HepG2 (cell line): ENCODE measurements around the gene TMEM39B. TPM values are rescaled to one million over a fixed set of nuclear protein-coding genes. Genes with fewer than 3 reads are reported as not detected.

Source experiments
- ATAC-seq: fragments of 200-7000 bp; cut with Tn5 transposase; 3 replicates; pipeline ENCODE4 v1.9.1; 2020; ENCODE audit warnings: mild to moderate bottlenecking, moderate library complexity
- BruUV-seq: library from RNA; stranded (reverse); fragments of 400-500 nt; replicated peaks from 2 replicates; lab custom pipeline; 2021; lab: Mats Ljungman, UMichigan
- CTCF ChIA-PET: fragments of 300-600 bp; formaldehyde crosslinking; extraction: SDS; loops from one replicate; lab custom pipeline; 2021; ENCODE audit warnings: low total read pairs, inconsistent platforms, low intra/inter-chr PET ratio; lab: Yijun Ruan, JAX
- POLR2A ChIA-PET: fragments of 350-600 bp; sonication (Branson Sonifier 250); formaldehyde crosslinking; loops from one replicate; lab custom pipeline; 2020; ENCODE audit warnings: antibody characterized with exemption, inconsistent platforms; lab: Yijun Ruan, JAX
- DNase-seq: peaks from one replicate; pipeline ENCODE4 v3.0.0-alpha.2; 2015; ENCODE audit warnings: low spot score
- FAIRE-seq: peaks from 3 replicates; lab custom pipeline; 2011; peaks lifted over from hg19 to GRCh38; lab: Jason Lieb, UNC
- H2AFZ ChIP-seq: one replicate; pipeline ENCODE4 v1.6.1; 2011; ENCODE audit warnings: low read length, inconsistent platforms
- H3K27ac ChIP-seq: fragments of 300-600 bp; 3 replicates; pipeline ENCODE4 v1.8.0; 2011; ENCODE audit warnings: mixed run types, mild to moderate bottlenecking, mixed read lengths, low read length, inconsistent platforms; ENCODE audit not compliant: insufficient read depth; ENCODE audit errors: extremely low read length
- H3K27me3 ChIP-seq, 2 experiments: fragments of 200-600 bp in 1 of 2; 2 replicates in 1 of 2; 3 replicates in 1 of 2; pipeline versions ENCODE4 v1.6.0 to v1.8.0; 2011; ENCODE audit warnings: low read length in 2 of 2, mild to moderate bottlenecking in 2 of 2, moderate library complexity in 2 of 2, inconsistent platforms in 1 of 2; ENCODE audit not compliant: insufficient read depth in 2 of 2, control insufficient read depth in 1 of 2
- H3K36me3 ChIP-seq, 2 experiments: fragments of 200-600 bp in 1 of 2; replicated peaks in 1 of 2; 2 replicates in 1 of 2; 3 replicates in 1 of 2; pipeline versions ENCODE4 v1.5.1 to v1.8.0; 2011; ENCODE audit warnings: low read length in 2 of 2, inconsistent platforms in 1 of 2; ENCODE audit not compliant: insufficient read depth in 2 of 2, control insufficient read depth in 1 of 2
- H3K4me1 ChIP-seq: 2 replicates; pipeline ENCODE4 v1.5.1; 2012; ENCODE audit warnings: low read length, inconsistent platforms; ENCODE audit not compliant: insufficient read depth
- H3K4me2 ChIP-seq: 2 replicates; pipeline ENCODE4 v1.6.0; 2011; ENCODE audit warnings: low read depth, low read length, inconsistent platforms
- H3K4me3 ChIP-seq, 3 experiments: fragments of 200-600 bp in 1 of 3; sonication (generic), shearing (Covaris generic) in 1 of 3; replicated peaks in 1 of 3; 2 replicates each; pipeline ENCODE4 v1.5.1; 2011 to 2016; ENCODE audit warnings: low read length in 3 of 3, inconsistent platforms in 2 of 3, low read depth in 2 of 3, mild to moderate bottlenecking in 2 of 3, control low read depth in 1 of 3, mixed read lengths in 1 of 3; ENCODE audit not compliant: insufficient read depth in 1 of 3
- H3K79me2 ChIP-seq: one replicate; pipeline ENCODE4 v1.6.1; 2011; ENCODE audit warnings: low read length, inconsistent platforms; ENCODE audit not compliant: insufficient read depth
- H3K9ac ChIP-seq: 2 replicates; pipeline ENCODE4 v1.6.0; 2011; ENCODE audit warnings: mild to moderate bottlenecking, low read depth, low read length, inconsistent platforms; ENCODE audit not compliant: insufficient read depth
- H3K9me3 ChIP-seq: 2 replicates; pipeline ENCODE4 v1.5.1; 2012; ENCODE audit warnings: mild to moderate bottlenecking, low read length
- H4K20me1 ChIP-seq: 2 replicates; pipeline ENCODE4 v1.6.0; 2011; ENCODE audit warnings: inconsistent platforms, mild to moderate bottlenecking, low read length, moderate library complexity; ENCODE audit not compliant: insufficient read depth
- HOXA5 ChIP-seq: sonication (generic); formaldehyde crosslinking; IDR thresholded peaks from 2 replicates; pipeline ENCODE4 v1.4.0; 2020; ENCODE audit warnings: missing genetic modification reagents
- RBAK ChIP-seq: sonication (generic); formaldehyde crosslinking; IDR thresholded peaks from 2 replicates; pipeline ENCODE4 v1.5.1; 2020; ENCODE audit warnings: mild to moderate bottlenecking, missing genetic modification reagents
- REXO4 ChIP-seq: sonication (generic); formaldehyde crosslinking; IDR thresholded peaks from 2 replicates; pipeline ENCODE4 v1.8.0; 2022; ENCODE audit warnings: missing genetic modification reagents, mild to moderate bottlenecking, borderline replicate concordance
- SNAPC4 ChIP-seq: sonication (generic); formaldehyde crosslinking; IDR thresholded peaks from 2 replicates; pipeline ENCODE4 v1.4.0; 2020; ENCODE audit warnings: mild to moderate bottlenecking, missing genetic modification reagents
- TCF7L2 ChIP-seq: IDR thresholded peaks from 2 replicates; pipeline ENCODE4 v1.6.1; 2011; ENCODE audit warnings: mild to moderate bottlenecking, low read depth, low read length, moderate library complexity
- WIZ ChIP-seq: sonication (generic); formaldehyde crosslinking; IDR thresholded peaks from 2 replicates; pipeline ENCODE4 v1.5.1; 2020; ENCODE audit warnings: mild to moderate bottlenecking, missing genetic modification reagents
- ZFP62 ChIP-seq: sonication (generic); formaldehyde crosslinking; IDR thresholded peaks from 2 replicates; pipeline ENCODE4 v1.4.0; 2020; ENCODE audit warnings: missing genetic modification reagents
- ZHX2 ChIP-seq, 2 experiments: sonication (generic) in 1 of 2; formaldehyde crosslinking in 1 of 2; IDR thresholded peaks; 2 replicates each; pipeline versions ENCODE4 v1.6.1 to v1.9.0; 2014 to 2022; ENCODE audit warnings: antibody characterized with exemption in 1 of 2, borderline replicate concordance in 1 of 2, inconsistent platforms in 1 of 2, low read depth in 1 of 2, missing genetic modification reagents in 1 of 2
- ZNF207 ChIP-seq: fragments of 450-650 bp; IDR thresholded peaks from 2 replicates; pipeline ENCODE4 v1.6.1; 2016; ENCODE audit warnings: antibody characterized with exemption, borderline replicate concordance
- ZNF331 ChIP-seq: sonication (generic); formaldehyde crosslinking; IDR thresholded peaks from 2 replicates; pipeline ENCODE4 v1.4.0; 2020; ENCODE audit warnings: missing genetic modification reagents
- ZNF580 ChIP-seq: IDR thresholded peaks from 2 replicates; pipeline ENCODE4 v1.6.1; 2016; ENCODE audit warnings: low read depth, borderline replicate concordance
- ZNF616 ChIP-seq: sonication (generic); formaldehyde crosslinking; IDR thresholded peaks from 2 replicates; pipeline ENCODE4 v1.5.0; 2020; ENCODE audit warnings: low read depth, mild to moderate bottlenecking, missing genetic modification reagents
- ZNF737 ChIP-seq: sonication (generic); formaldehyde crosslinking; IDR thresholded peaks from 2 replicates; pipeline ENCODE4 v1.5.0; 2020; ENCODE audit warnings: missing genetic modification reagents, mild to moderate bottlenecking, borderline replicate concordance
- WGBS: methylation state at CpG from one replicate; pipeline ENCODE4 v1.1.6; 2017; ENCODE audit warnings: low lambda C conversion rate; 5-methylcytosine and 5-hydroxymethylcytosine counted together
- in situ Hi-C: cut with HindIII; loops from 2 replicates; pipeline ENCODE4 v1.10.0; 2017; ENCODE audit warnings: low pct_unique_long_range_greater_than_20kb; ENCODE audit not compliant: extremely low pct_ligation_motif_present
- intact Hi-C: fragments of 100-400 bp; cut with micrococcal nuclease; formaldehyde crosslinking; loops from one replicate; pipeline ENCODE4 v1.10.0; 2022; ENCODE audit not compliant: unreplicated experiment
- polyA plus RNA-seq, 8 experiments: library from polyadenylated mRNA; depleted of rRNA in 3 of 8; stranded (reverse) in 7 of 8; unstranded in 1 of 8; fragments of >200 nt; fragmentation: Illumina TruSeq in 4 of 8; extraction: Trizol in 4 of 8; gene quantifications; 2 replicates each; pipeline versions ENCODE4 v1.2.1 to v1.2.3, GENCODE V29; 2011 to 2016; ENCODE audit warnings: low read depth in 4 of 8, missing spikeins in 1 of 8, mixed read lengths in 1 of 8; ENCODE audit not compliant: insufficient read depth in 1 of 8
- total RNA-seq, 5 experiments: library from RNA; depleted of rRNA; stranded (reverse); fragments of >200 nt; fragmentation: Illumina TruSeq; extraction: Trizol; gene quantifications; 2 replicates each; pipeline ENCODE4 v1.2.3, GENCODE V29; 2016; ENCODE audit warnings: low read depth in 1 of 5

TMEM39B gene
- total and polyA plus RNA-seq, 2 of the 13 experiments (the other 11 are each of a cell fraction or from before 2014, with no cell fraction given), result 4.9 to 10.4 TPM

GRCh38 chr1:32151319-32151787, 78.6 kb downstream of the TMEM39B start:
- H3K27me3 ChIP-seq, result no peaks in the 10 kb centered on the region
- FAIRE-seq (no peak), DNase-seq (no peak), ATAC-seq (no peak)
- WGBS, result 92% methylated on average over 5 of the region's 5 CpGs
- H3K79me2 ChIP-seq, result peaks cover 52% of the 10 kb centered on the region
- H3K4me1 ChIP-seq, result no peaks in the 10 kb centered on the region
- ChIA-PET POLR2A (interaction anchor here (1.0 kb wide), 1 partner anchor 28 kb away, joined by 3 read pairs; the partner anchor contains the start of gene TXLNA), CTCF (no interaction called here)
- no peak overlapping the region for H3K27ac ChIP-seq
- no peak overlapping the region for H2AFZ ChIP-seq
- in situ Hi-C loops (no loop called here), intact Hi-C loops (no loop called here)
- BruUV-seq, result no TSS peak
- 0 out of 2 replicates have a peak, but pooled peaks cover 8% of the 10 kb centered on the region for H4K20me1 ChIP-seq
- H3K9ac ChIP-seq, result no peak overlapping the region
- H3K4me3 ChIP-seq, result no peak overlapping the region
- H3K36me3 ChIP-seq, result peaks cover 2 to 12% of the 10 kb centered on the region in 2 experiments; a peak in 3 of 5 replicates
- H3K9me3 ChIP-seq, result no peaks in the 10 kb centered on the region
- no peak overlapping the region for H3K4me2 ChIP-seq
- TF ChIP-seq SNAPC4 (CRISPR knock-in tag) (no peak), WIZ (CRISPR knock-in tag) (no peak), ZNF616 (CRISPR knock-in tag) (no peak), ZFP62 (no peak), RBAK (CRISPR knock-in tag) (no peak), ZNF580 (CRISPR knock-in tag) (no peak), ZNF737 (CRISPR knock-in tag) (no peak), ZNF207 (no peak), ZHX2 (IDR thresholded peaks at IDR 0.05; ENCODE audit: low read depth) (no peak), ZHX2 (CRISPR knock-in tag; IDR thresholded peaks at IDR 0.05; ENCODE audit: borderline replicate concordance) (no peak), REXO4 (CRISPR knock-in tag) (no peak), HOXA5 (CRISPR knock-in tag) (no peak), TCF7L2 (no peak), ZNF331 (CRISPR knock-in tag) (no peak)
